GM13977 (cell line): ENCODE results near the gene WARS2.
A peak's percentile ranks its signal among the peaks of the same experiment; 100 is the strongest.

Source experiments
- DNase-seq: peaks from one replicate; pipeline ENCODE4 v3.0.0; 2012; ENCODE audit warnings: low spot score
- in situ Hi-C: fragments of 300-500 bp; cut with MboI; formaldehyde crosslinking; loops from one replicate; pipeline ENCODE4 v1.12.0; 2022; ENCODE audit warnings: low sequenced_read_pairs, low pct_unique_long_range_greater_than_20kb, mixed read lengths, inconsistent platforms; ENCODE audit not compliant: unreplicated experiment
- TF ChIP-seq, protein P1 (sequence below): IDR thresholded peaks from 2 replicates; pipeline ENCODE4 v1.5.1; 2012; ENCODE audit warnings: mild to moderate bottlenecking, control low read depth; ENCODE audit not compliant: insufficient read depth; ENCODE audit errors: extremely low read depth, missing control alignments

WARS2 gene

DNA sequence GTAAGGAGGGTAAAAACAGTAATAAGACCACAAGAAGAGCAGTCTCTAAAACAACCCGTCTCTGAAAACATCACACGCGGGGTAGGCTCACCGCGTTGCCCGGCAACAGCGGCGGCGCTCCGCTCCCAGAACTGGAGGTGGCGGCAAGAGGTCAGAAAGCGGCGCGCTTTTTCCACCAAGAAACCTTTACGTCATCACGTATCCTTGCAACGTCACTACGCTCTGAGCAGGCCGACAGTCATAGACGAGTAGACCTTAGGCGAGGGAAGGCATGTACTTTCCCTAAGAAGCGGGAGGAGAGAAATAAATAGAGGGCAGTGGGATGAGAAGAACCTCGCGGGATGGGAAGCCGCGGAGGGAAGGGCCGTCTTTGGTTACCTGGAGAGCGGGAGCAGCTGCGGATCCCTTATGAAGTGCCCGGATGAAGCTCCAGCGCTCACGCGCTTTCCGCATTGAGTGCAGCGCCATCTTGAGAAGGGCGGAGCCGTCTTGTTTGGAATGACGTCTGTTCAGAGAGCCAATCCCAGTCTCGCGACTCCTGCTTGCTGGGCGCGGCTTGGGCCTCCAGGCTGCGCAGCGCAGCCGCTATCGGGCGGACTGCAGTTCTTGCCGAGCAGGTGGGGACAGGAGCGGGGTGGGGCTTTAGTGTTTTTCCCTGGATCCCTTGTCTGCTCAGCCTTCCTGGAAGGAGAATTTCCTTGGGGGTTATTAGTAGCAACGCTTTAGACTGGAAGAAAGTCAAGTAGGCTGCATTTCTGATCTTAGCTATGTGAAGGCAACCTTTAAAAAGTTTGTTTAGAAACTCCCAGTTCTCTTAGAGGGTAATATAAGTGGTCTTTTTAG, at the start of gene WARS2:
WARS2 (minus strand) TSS at position 477 of the 843 bp plus-strand sequence; CDS start at position 468, 9 bp downstream.
- in situ Hi-C loops: no loop called here
- TF ChIP-seq, protein P1, sequence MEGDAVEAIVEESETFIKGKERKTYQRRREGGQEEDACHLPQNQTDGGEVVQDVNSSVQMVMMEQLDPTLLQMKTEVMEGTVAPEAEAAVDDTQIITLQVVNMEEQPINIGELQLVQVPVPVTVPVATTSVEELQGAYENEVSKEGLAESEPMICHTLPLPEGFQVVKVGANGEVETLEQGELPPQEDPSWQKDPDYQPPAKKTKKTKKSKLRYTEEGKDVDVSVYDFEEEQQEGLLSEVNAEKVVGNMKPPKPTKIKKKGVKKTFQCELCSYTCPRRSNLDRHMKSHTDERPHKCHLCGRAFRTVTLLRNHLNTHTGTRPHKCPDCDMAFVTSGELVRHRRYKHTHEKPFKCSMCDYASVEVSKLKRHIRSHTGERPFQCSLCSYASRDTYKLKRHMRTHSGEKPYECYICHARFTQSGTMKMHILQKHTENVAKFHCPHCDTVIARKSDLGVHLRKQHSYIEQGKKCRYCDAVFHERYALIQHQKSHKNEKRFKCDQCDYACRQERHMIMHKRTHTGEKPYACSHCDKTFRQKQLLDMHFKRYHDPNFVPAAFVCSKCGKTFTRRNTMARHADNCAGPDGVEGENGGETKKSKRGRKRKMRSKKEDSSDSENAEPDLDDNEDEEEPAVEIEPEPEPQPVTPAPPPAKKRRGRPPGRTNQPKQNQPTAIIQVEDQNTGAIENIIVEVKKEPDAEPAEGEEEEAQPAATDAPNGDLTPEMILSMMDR: peak; percentile 1
- DNase-seq: peak; percentile 88

DNA sequence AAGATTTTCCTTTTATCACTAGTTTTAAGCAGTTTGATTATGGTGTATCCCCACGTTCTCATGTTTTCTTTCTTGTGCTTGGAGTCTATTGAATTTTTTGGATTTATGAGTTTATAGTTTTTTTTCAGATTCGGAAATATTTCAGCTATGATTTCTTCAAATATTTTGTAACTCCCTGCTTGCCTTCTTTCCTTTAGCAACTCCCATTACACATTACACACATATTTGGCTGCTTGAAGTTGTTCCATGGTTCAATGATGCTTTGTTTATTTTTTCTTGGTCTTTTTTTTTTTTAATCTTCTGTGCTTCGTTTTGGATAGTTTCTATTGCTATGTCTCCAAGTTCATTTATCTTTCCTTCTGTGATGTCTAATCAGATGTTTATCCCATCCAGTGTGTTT, 48.5 kb upstream of the WARS2 start:
- in situ Hi-C loops: no loop called here
- DNase-seq: no peak

GRCh38 chr1:119187416-119187815, 47.0 kb upstream of the WARS2 start:
- DNase-seq: no peak
- in situ Hi-C loops: no loop called here
- TF ChIP-seq, protein P1: no peak

More for the DNA sequence above, 48.5 kb upstream of the WARS2 start:
- TF ChIP-seq, protein P1: no peak

DNA sequence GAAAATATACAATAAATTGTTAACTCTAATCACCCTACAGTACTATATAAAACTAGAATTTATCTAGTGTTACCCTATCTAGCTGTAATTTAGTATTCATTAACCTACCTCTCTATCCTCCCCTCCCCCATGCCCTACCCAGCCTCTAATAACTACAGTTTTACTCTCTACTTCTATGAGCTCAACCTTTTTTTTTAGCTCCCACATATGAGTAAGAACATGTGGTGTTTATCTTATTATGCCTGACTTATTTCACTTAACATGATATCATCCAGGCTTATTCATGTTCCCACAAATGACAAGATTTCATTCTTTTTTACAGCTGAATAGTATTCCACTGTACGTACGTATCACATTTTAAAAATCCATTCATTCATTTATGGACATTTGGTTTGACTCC, 46.0 kb upstream of the WARS2 start:
- TF ChIP-seq, protein P1: no peak
- DNase-seq: no peak
- in situ Hi-C loops: no loop called here

DNA sequence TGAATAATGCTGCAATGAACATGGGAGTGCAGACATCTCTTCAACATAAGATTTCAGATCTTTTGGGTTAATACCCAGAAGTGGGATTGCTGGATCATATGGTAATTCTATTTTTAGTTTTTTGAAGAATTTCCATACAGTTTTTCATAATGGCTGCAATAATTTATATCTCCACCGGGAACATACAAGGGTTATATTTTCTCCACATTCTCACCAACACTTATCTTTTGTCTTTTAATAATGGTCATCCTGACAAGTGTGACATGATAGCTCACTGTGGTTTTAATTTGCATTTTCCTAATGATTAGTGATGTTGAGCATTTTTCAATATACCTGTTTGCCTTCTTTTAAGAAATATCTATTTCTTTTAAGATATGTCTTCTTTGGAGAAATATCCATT, 44.5 kb upstream of the WARS2 start:
- TF ChIP-seq, protein P1: no peak
- in situ Hi-C loops: no loop called here
- no peak for DNase-seq

DNA sequence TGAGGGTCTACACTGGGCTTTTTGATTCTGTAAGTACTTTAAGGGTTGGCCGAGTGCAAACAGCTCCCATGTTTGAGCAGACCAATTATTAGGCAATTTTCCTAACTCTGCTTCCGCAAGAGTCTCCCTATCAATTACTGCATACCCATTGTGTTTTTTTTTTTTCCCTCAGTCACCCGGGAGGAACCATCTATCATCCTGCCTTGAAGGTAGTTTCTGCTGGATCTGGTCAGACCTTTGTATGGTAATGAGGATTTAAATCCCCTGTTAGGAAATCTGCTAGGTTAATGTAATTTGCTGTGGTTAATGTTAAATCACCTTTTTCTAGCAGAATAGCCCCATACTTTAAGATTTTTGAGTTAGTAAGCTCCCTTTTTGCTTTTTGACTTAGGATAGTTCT, 40.8 kb upstream of the WARS2 start:
- no peak for DNase-seq
- TF ChIP-seq, protein P1: no peak
- in situ Hi-C loops: no loop called here
